Astrocyte (in vitro differentiated cells and primary cell): ENCODE results near the gene FGFBP3.

Experiments
- CTCF ChIP-seq: IDR thresholded peaks from 2 replicates; pipeline ENCODE4 v1.5.1; 2011; ENCODE audit warnings: low read depth, mild to moderate bottlenecking, inconsistent platforms, low read length, moderate library complexity; ENCODE audit not compliant: insufficient read depth
- EZH2 ChIP-seq: IDR thresholded peaks from 2 replicates; pipeline ENCODE4 v1.6.1; 2012; ENCODE audit warnings: mild to moderate bottlenecking, low read length, inconsistent platforms; ENCODE audit not compliant: insufficient read depth

DNA sequence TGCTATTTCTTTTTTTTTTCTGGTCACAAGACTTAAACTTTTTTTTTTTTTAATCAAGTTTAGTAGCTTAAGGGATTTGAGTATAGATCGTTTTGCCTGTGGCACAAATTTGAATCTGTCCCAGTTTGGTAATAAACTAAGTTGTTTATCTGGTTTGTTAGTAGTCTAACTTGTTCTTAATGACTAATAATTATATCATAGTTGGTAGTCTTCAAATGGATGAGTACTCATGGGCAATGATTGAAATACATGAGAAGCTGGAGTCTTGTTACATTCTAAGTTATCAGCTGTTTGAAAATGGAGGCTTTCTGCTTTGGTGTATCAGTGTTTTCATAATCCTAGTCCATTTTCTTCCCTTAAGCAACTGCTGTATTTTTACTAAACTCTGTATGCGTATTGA, 26.6 kb upstream of the FGFBP3 start:
- TF ChIP-seq EZH2 (no peak), CTCF (no peak)
